NB4 (cell line): ENCODE results near the gene SERPINE2.

Experiments
- DNase-seq: peaks from one replicate; pipeline ENCODE4 v3.0.0; 2010; ENCODE audit warnings: low read depth
- H3K4me3 ChIP-seq: one replicate; pipeline ENCODE4 v1.5.1; 2011; ENCODE audit warnings: mild to moderate bottlenecking, low read depth, low read length, moderate library complexity
- MAX ChIP-seq: IDR thresholded peaks from 2 replicates; pipeline ENCODE4 v1.6.1; 2011; ENCODE audit warnings: low read depth, low read length
- MYC ChIP-seq: IDR thresholded peaks from 2 replicates; pipeline ENCODE4 v1.6.1; 2011; ENCODE audit warnings: low read depth, low read length
- POLR2A ChIP-seq: IDR thresholded peaks from 2 replicates; pipeline ENCODE4 v1.6.1; 2011; ENCODE audit warnings: mild to moderate bottlenecking; ENCODE audit not compliant: insufficient read length; ENCODE audit errors: extremely low read depth
- TF ChIP-seq, protein P1 (sequence below): IDR thresholded peaks from one replicate; pipeline ENCODE4 v1.5.1; 2012; ENCODE audit warnings: low read depth, low read length

SERPINE2 gene

DNA sequence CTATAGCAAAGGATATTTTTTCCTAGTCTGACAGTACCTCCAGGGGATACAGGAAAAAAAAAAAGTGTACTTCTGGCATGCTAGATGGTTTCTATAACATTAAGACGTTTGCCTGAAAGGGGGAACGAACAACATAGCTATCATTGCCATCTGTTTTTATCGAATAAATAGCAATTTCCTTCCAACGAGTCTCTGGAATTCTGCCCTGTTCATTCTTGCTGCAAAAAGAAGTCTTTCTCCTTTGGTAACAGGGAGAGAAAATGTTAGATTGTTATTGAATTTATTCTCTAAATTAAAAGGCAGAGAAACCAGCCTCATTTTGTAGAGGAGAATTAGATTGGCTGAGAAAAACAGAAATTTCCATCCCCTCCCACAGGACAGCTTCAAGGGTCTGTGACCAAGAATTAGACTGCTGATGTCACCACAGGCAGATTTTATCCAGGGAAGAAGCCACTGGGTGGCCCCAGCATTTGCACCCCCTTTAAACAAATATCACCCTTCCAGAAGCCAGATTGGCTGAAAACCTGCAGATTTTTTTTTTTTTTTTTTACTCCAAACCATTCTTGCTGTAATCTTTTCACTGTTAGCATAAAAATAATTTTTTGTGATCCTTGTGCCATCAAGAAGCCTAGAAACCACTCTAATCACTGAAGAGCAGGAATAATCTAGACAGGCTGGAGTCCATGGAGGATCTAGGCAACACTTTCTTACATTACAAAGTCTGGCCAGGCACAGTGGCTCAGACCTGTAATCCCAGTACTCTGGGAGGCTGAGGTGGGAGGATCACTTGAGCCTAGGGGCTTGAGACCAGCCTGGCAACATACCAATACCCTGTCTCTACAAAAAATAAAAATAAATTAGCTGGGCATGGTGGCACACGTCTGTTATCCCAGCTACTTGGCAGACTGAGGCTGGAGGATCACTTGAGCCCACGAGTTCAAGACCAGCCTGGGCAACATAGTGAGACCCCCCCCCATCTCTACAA is 106.0 kb downstream of the SERPINE2 start:
- TF ChIP-seq, protein P1, sequence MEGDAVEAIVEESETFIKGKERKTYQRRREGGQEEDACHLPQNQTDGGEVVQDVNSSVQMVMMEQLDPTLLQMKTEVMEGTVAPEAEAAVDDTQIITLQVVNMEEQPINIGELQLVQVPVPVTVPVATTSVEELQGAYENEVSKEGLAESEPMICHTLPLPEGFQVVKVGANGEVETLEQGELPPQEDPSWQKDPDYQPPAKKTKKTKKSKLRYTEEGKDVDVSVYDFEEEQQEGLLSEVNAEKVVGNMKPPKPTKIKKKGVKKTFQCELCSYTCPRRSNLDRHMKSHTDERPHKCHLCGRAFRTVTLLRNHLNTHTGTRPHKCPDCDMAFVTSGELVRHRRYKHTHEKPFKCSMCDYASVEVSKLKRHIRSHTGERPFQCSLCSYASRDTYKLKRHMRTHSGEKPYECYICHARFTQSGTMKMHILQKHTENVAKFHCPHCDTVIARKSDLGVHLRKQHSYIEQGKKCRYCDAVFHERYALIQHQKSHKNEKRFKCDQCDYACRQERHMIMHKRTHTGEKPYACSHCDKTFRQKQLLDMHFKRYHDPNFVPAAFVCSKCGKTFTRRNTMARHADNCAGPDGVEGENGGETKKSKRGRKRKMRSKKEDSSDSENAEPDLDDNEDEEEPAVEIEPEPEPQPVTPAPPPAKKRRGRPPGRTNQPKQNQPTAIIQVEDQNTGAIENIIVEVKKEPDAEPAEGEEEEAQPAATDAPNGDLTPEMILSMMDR: no peak
- no peak for TF ChIP-seq MYC
- TF ChIP-seq MAX: no peak
- TF ChIP-seq POLR2A: no peak
- no peak overlapping the region for H3K4me3 ChIP-seq
- DNase-seq: no peak

DNA sequence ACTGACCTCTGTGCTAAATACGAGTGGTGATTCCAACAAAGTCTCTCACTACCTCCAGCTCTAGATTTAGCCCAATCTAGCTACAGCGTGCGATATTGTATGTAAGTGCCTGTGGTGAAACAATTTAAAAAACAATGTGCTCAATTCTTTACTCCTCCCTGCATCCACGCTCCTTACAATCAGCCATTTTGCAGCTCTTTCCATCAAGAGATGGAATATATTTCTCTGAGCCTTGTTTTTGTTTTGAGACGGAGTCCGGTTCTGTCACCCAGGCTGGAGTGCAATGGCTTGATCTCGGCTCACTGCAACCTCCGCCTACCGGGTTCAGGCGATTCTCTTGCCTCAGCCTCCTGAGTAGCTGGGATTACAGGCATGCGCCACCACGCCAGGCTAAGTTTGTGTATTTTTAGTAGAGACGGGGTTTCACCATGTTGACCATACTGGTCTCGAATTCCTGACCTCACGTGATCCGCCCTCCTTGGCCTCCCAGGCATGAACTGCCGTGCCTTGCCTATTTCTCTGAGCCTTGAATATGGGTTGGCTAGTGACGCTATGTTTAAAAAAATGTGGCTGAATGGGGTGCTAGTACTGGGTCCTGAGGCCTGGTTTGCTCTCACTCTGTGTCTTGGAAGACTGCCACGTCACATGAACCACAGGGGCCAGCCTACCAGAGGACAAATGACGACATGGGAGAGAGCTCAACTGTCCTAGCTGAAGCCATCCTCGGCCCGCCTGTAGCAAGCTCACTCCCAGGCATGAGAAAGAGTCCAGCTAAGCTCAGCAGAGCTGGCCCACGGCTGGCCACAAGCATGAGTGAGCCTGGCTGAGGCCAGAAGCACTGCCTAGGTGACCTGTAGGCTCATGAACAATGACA is 108.7 kb downstream of the SERPINE2 start:
- no peak for DNase-seq
- H3K4me3 ChIP-seq: no peak overlapping the region
- TF ChIP-seq, protein P1: no peak
- TF ChIP-seq MYC (no peak), POLR2A (no peak), MAX (no peak)

DNA sequence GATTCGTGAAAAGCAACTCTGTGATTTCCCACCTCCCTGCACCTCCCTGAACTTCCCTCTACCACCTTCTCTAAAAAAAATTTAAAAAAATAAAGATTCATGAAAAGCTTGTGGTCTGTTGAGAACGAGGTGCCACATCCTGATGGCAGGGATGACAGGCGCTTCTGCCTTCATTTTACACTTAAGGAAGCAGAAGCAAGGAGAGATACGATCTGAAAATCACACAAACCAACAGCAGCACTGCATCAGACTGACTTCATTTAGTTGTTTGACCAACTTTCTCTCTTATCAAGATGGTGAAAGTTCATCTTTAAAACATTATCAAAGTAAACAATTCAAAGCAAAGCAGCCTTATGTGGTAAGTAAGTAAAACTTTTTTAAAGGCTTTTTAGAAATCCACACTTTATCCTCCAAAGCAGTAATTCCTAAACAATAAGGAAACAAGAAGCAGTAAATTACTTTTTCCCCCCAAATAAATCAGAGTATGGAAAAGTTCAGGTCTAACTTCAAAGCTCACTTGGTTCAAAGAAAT is 109.4 kb downstream of the SERPINE2 start:
- DNase-seq: peak; percentile 43
- TF ChIP-seq, protein P1: no peak
- no peak for TF ChIP-seq POLR2A
- H3K4me3 ChIP-seq: no peak overlapping the region

DNA sequence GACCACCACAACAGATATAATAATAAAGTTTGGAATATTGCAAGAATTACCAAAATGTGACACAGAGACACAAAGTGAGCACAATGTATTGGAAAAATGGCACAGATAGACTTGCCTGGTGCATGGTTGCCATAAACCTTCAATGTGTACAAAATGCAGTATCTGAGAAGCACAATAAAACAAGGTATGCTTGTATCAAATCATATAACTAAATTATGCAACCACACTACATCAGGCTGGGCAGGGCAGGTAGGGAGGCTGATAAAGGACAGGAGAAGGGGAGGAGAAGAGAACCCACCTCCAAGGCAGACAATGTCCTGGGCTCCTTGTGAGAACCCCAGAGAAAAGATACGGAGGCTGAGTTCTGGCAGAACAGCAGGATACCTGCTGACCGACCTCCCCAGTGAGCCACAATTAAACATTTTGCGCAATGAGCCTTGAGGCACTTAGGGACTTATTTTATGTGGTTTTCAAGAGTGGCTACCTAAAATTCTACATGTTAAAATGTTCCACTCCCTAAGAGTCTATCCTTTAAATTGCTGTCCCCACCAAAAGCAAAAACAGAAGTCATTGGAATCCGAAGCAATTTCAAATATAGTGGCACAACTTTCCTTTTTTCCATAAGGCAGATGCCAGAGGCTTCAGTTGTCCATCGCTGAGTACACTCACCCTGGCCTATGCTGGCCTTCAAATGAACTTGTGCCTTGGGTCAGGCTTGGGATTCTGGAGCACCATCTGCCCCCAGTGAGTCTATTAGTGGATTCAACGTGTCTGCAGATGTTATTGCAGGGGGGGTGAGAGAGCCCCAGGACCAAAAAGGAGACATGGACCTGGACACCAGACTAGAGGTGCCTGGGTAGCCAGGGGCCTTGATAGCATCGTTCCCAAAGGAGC is 110.7 kb downstream of the SERPINE2 start:
- TF ChIP-seq, protein P1: no peak
- no peak for TF ChIP-seq MAX
- TF ChIP-seq POLR2A: no peak
- TF ChIP-seq MYC: no peak
- no peak overlapping the region for H3K4me3 ChIP-seq
- no peak for DNase-seq

DNA sequence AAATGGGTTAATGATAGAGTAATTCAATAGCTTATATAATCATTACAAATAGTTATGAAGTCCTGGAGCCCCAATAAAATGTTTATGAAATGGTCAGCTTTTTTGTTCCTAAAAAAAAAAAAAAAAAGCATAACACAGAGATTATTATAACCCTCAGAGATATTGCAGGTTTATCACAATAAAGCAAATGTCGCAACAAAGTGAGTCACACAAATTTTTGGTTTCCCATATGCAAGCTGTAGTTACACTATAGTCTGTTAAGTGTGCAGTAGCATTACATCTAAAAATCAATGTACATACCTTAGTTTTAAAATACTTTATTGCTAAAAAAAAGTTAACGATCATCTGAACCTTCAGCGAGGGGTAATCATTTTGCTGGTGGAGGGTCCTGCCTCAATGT is 114.0 kb downstream of the SERPINE2 start:
- H3K4me3 ChIP-seq: no peak overlapping the region
- peak; percentile 71 for DNase-seq
- TF ChIP-seq POLR2A: no peak
- TF ChIP-seq MAX: no peak
- no peak for TF ChIP-seq MYC
- TF ChIP-seq, protein P1: no peak
